Right kidney (tissue), 9 donors: ENCODE measurements around the gene FBXL5.

Experiments used
- DNase-seq: peaks from one replicate; pipeline ENCODE4 v3.0.0-alpha.2; 2016
- long read RNA-seq, 8 donors: transcript quantifications; one replicate each; lab custom pipeline, GENCODE V29; 2026

FBXL5 gene
- long read RNA-seq, donor 1, transcript FBXL5-201 (11 exons, 3,385 nt), result major isoform, 13 of 82 reads
- long read RNA-seq, donor 1, partial matches to known transcripts, result 52 of 82 reads
- long read RNA-seq, donor 1, other reads (novel, unspliced or antisense), result 15 of 82 reads
- long read RNA-seq, donor 2, transcript FBXL5-201 (11 exons, 3,385 nt), result major isoform, 7 of 19 reads
- long read RNA-seq, donor 2, partial matches to known transcripts, result 9 of 19 reads
- long read RNA-seq, donor 2, other reads (novel, unspliced or antisense), result 0 of 19 reads
- long read RNA-seq, donor 3, transcript FBXL5-201 (11 exons, 3,385 nt), result major isoform, 7 of 25 reads
- long read RNA-seq, donor 3, partial matches to known transcripts, result 17 of 25 reads
- long read RNA-seq, donor 3, other reads (novel, unspliced or antisense), result 0 of 25 reads
- long read RNA-seq, donor 4, partial matches to known transcripts, result 50 of 168 reads
- long read RNA-seq, donor 4, other reads (novel, unspliced or antisense), result 109 of 168 reads
- long read RNA-seq, donor 5, transcript FBXL5-201 (11 exons, 3,385 nt), result major isoform, 19 of 168 reads
- long read RNA-seq, donor 5, partial matches to known transcripts, result 37 of 168 reads
- long read RNA-seq, donor 5, other reads (novel, unspliced or antisense), result 108 of 168 reads
- long read RNA-seq, donor 6, transcript FBXL5-201 (11 exons, 3,385 nt), result major isoform, 10 of 46 reads
- long read RNA-seq, donor 6, partial matches to known transcripts, result 29 of 46 reads
- long read RNA-seq, donor 6, other reads (novel, unspliced or antisense), result 7 of 46 reads
- long read RNA-seq, donor 7, transcript FBXL5-201 (11 exons, 3,385 nt), result major isoform, 19 of 97 reads
- long read RNA-seq, donor 7, partial matches to known transcripts, result 69 of 97 reads
- long read RNA-seq, donor 7, other reads (novel, unspliced or antisense), result 6 of 97 reads
- long read RNA-seq, donor 8, transcript FBXL5-201 (11 exons, 3,385 nt), result major isoform, 15 of 24 reads
- long read RNA-seq, donor 8, partial matches to known transcripts, result 6 of 24 reads
- long read RNA-seq, donor 8, other reads (novel, unspliced or antisense), result 0 of 24 reads

GRCh38 chr4:15655223-15656037 is at the start of gene FBXL5:
FBXL5 (minus strand) TSS chr4:15655357; CDS start chr4:15655287, 70 bp downstream.
- DNase-seq, result peak; percentile 100

GRCh38 chr4:15704129-15704528 is 49.0 kb upstream of the FBXL5 start:
- no peak for DNase-seq

GRCh38 chr4:15703439-15703838 is 48.3 kb upstream of the FBXL5 start:
- no peak for DNase-seq

GRCh38 chr4:15702941-15703403 is 47.8 kb upstream of the FBXL5 start, which contains the start of gene BST1:
BST1 (plus strand) TSS chr4:15703065; CDS start chr4:15703145, 80 bp downstream.
- peak; percentile 73 for DNase-seq

GRCh38 chr4:15696866-15697265 is 41.7 kb upstream of the FBXL5 start:
- DNase-seq, result no peak

- no peak for DNase-seq
Measured at GRCh38 chr4:15695729-15696128, 40.6 kb upstream of the FBXL5 start.

- DNase-seq, result no peak
Measured at GRCh38 chr4:15695240-15695699, 40.1 kb upstream of the FBXL5 start.

- no peak for DNase-seq
Measured at GRCh38 chr4:15694431-15694830, 39.3 kb upstream of the FBXL5 start.

GRCh38 chr4:15692602-15693001 is 37.4 kb upstream of the FBXL5 start:
- no peak for DNase-seq

- DNase-seq, result no peak
Measured at GRCh38 chr4:15691346-15692135, 36.4 kb upstream of the FBXL5 start.

- no peak for DNase-seq
Measured at GRCh38 chr4:15690020-15690809, 35.1 kb upstream of the FBXL5 start.

- no peak for DNase-seq
Measured at GRCh38 chr4:15689540-15689939, 34.4 kb upstream of the FBXL5 start.

- DNase-seq, result no peak
Measured at GRCh38 chr4:15688051-15688450, 32.9 kb upstream of the FBXL5 start.

- no peak for DNase-seq
Measured at GRCh38 chr4:15684498-15684897, 29.3 kb upstream of the FBXL5 start.

GRCh38 chr4:15683143-15683495 is 28.0 kb upstream of the FBXL5 start:
- DNase-seq, result no peak

- no peak for DNase-seq
Measured at GRCh38 chr4:15682242-15683142, 27.3 kb upstream of the FBXL5 start.

GRCh38 chr4:15681372-15682241 is 26.4 kb upstream of the FBXL5 start, which contains the start of gene FAM200B:
FAM200B (plus strand) TSS chr4:15681827; CDS start chr4:15686978, 5,151 bp downstream.
- DNase-seq, result peak; percentile 96

- DNase-seq, result no peak
Measured at GRCh38 chr4:15681067-15681371, 25.9 kb upstream of the FBXL5 start.
